ENCODE data around the gene LATS2. TPM values are rescaled to one million over a fixed set of nuclear protein-coding genes. Genes with fewer than 3 reads are reported as not detected.

The LATS2 gene
- total RNA-seq, 4 donors from 2014 or later: 7.7 to 18.9 (median 10.7) TPM

DNA sequence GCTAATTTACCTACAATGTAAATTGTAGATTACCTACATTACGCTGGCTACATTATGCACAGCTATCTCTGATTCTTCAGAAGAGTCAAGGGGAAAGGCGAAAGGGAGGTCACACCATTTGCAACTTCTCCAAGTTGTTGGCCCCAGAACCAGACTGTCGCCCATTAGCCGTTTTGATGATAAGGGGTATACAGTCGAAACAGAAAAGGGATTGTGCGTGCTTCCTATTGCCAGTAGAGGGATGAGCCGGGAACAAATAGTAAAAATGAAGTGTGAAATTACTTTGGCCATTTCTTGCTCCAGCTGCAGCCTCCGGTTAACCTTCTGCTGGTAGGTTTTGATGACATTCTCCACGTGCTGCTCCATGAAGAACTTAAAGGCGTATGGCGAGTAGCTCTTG is 73.8 kb downstream of the LATS2 start:
- Histone ChIP-seq H3K4me1 (no peaks in the 10 kb centered on the region), H3K9me3 (no peaks in the 10 kb centered on the region), H3K27ac (no peak overlapping the region), H3K36me3 (peaks cover 18 to 89% (median 22%) of the 10 kb centered on the region in 3 donors), H3K4me3 (no peak overlapping the region), H3K27me3 (no peaks in the 10 kb centered on the region)
- intact Hi-C loops (cut with DNase I): no loop called here
- WGBS, 2 donors: 88 to 91% methylated on average over 11 of the region's 11 CpGs
- DNase-seq: no peak
- TF ChIP-seq POLR2A (IDR thresholded peaks at IDR 0.05): no peak
- TF ChIP-seq, protein P1, sequence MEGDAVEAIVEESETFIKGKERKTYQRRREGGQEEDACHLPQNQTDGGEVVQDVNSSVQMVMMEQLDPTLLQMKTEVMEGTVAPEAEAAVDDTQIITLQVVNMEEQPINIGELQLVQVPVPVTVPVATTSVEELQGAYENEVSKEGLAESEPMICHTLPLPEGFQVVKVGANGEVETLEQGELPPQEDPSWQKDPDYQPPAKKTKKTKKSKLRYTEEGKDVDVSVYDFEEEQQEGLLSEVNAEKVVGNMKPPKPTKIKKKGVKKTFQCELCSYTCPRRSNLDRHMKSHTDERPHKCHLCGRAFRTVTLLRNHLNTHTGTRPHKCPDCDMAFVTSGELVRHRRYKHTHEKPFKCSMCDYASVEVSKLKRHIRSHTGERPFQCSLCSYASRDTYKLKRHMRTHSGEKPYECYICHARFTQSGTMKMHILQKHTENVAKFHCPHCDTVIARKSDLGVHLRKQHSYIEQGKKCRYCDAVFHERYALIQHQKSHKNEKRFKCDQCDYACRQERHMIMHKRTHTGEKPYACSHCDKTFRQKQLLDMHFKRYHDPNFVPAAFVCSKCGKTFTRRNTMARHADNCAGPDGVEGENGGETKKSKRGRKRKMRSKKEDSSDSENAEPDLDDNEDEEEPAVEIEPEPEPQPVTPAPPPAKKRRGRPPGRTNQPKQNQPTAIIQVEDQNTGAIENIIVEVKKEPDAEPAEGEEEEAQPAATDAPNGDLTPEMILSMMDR (IDR thresholded peaks at IDR 0.05): no peak

GRCh38 chr13:20984879-20985278 is 76.5 kb downstream of the LATS2 start:
- Histone ChIP-seq H3K27ac (no peak overlapping the region), H3K4me1 (no peaks in the 10 kb centered on the region), H3K27me3 (no peaks in the 10 kb centered on the region), H3K4me3 (no peak overlapping the region), H3K9me3 (no peaks in the 10 kb centered on the region), H3K36me3 (peaks cover 25 to 93% (median 34%) of the 10 kb centered on the region in 3 donors)
- no peak for TF ChIP-seq POLR2A (IDR thresholded peaks at IDR 0.05)
- TF ChIP-seq, protein P1 (IDR thresholded peaks at IDR 0.05): no peak
- intact Hi-C loops (cut with DNase I): no loop called here
- DNase-seq: no peak
- 84 to 93% methylated on average over 2 of the region's 2 CpGs for whole genome bisulfite sequencing, 2 donors

- Histone ChIP-seq H3K27me3 (no peaks in the 10 kb centered on the region), H3K36me3 (peaks cover 18 to 93% (median 23%) of the 10 kb centered on the region in 3 donors), H3K27ac (no peak overlapping the region), H3K9me3 (no peaks in the 10 kb centered on the region), H3K4me1 (no peaks in the 10 kb centered on the region), H3K4me3 (no peak overlapping the region)
- no peak for DNase-seq
- 87 to 89% methylated on average over 3 to 5 of the region's 11 CpGs for WGBS, 2 donors
- no peak for TF ChIP-seq POLR2A (IDR thresholded peaks at IDR 0.05)
- TF ChIP-seq, protein P1 (IDR thresholded peaks at IDR 0.05): no peak
- intact Hi-C loops (cut with DNase I): no loop called here
Observed at GRCh38 chr13:20983386-20983785, 78.0 kb downstream of the LATS2 start.

DNA sequence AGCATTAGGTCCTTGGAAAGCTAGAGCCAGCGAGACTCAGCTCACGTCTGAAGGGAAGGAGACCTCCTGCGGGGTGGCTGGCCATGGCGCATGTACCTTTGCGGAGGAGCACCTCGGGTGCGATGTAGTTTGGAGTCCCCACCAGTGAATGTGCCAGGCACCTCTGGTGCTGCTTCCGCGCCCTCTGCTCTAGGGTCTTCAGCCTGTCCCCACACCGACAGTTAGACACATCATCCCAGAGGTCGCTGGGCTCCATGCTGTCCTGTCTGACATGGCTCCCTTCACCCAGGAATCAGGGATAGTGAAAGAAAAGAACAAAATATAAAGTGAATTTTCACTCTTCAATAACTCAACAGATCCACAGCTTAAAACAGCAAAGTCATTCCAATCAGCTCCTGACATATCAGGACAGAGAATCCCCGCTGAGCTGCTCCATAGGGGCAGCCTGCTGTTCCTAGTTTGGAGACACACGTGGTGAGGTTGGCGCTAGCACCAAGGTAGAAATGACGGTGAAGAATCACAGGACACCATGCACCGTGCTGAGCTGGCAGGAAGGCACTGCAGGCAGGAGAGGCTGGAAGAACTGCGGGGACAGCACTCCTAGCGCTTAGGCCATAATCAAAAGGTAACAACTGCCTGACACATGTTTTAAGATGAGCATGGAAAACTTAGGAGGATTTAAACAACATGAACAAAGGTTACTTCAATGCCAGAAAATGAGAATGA is 79.9 kb downstream of the LATS2 start:
- no peaks in the 10 kb centered on the region for H3K27me3 ChIP-seq
- H3K9me3 ChIP-seq: no peaks in the 10 kb centered on the region
- H3K27ac ChIP-seq: no peak overlapping the region
- no peaks in the 10 kb centered on the region for H3K4me1 ChIP-seq
- WGBS, 2 donors: 83 to 89% methylated on average over 13 to 14 of the region's 18 CpGs
- TF ChIP-seq, protein P1 (IDR thresholded peaks at IDR 0.05): no peak
- no peak for TF ChIP-seq POLR2A (IDR thresholded peaks at IDR 0.05)
- no peak for DNase-seq
- intact Hi-C loops (cut with DNase I): no loop called here
- H3K4me3 ChIP-seq: no peak overlapping the region
- peaks cover 10 to 89% (median 15%) of the 10 kb centered on the region in 3 donors for H3K36me3 ChIP-seq

DNA sequence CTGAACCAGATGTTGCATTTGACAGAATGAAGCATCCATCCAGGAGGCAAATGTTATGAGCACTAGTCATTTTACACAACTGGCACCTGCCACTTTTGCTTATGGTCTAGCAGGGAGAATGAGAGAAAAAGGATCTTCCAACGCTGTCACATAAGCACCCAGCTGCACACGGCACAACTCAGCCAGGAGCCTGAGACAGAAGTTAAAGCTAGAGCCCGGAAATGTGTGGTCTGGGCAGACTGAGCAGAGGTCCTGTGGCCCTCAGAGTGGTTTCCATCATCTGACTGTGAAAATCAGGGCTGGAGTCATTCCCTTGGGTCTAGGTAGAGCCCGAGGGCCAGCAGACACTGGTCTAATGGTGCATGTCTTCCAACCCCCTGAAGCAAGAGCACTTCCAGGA is 80.5 kb downstream of the LATS2 start:
- Histone ChIP-seq H3K4me1 (no peaks in the 10 kb centered on the region), H3K36me3 (peaks cover 10 to 91% (median 11%) of the 10 kb centered on the region in 3 donors), H3K27ac (no peak overlapping the region), H3K9me3 (no peaks in the 10 kb centered on the region), H3K27me3 (no peaks in the 10 kb centered on the region), H3K4me3 (no peak overlapping the region)
- 80 to 85% methylated on average over 2 to 3 of the region's 4 CpGs for WGBS, 2 donors
- no peak for DNase-seq
- intact Hi-C loops (cut with DNase I): no loop called here
- TF ChIP-seq, protein P1 (IDR thresholded peaks at IDR 0.05): no peak
- TF ChIP-seq POLR2A (IDR thresholded peaks at IDR 0.05): no peak

All from esophagus squamous epithelium (tissue), 5 donors.